HG03442 (cell line): ENCODE data around the gene TIMP1.

Experiments used
- ATAC-seq: cut with Tn5 transposase; IDR thresholded peaks from one replicate; pipeline ENCODE4 v1.9.1; 2021; ENCODE audit warnings: mild to moderate bottlenecking, moderate library complexity; ENCODE audit not compliant: unreplicated experiment

The TIMP1 gene

DNA sequence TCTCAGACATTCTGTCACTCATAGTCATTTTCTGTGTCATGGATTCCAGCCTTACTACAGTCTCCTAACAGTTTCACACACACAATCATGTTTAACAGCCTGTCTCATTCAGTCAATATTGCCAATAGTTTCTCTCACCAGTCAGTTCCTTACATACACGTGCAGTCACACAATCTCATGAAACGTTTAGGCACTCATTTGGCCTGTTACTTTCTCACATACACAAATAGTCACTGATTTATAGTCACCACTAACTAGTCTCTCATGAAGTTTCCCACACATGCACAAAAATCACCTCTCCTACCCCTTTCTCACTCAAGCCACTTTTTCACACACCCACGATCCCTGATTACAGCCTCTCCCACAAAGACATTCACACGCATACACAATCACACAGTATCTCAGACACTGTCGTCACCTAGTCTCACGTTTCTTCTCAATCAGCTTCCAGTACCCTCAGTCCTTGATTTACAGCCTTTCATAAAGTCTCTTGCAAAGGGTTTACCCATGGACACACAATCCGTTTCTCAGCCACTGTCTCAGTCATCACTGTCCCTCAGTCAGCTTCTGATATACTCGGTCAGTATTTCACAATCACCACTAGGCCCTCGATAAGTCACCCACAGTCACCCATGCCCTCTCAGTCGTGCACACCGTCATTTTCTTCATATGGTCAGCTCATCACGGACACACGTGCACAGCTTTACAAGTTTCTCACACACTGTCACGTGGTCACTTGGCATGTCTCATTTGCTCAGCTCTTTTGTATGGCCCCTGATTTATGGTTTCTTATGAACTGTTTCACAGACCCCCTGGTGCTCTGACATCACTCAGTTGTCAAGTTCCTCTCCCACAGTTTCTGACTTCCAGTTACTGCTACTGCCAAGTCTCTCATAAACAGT is 51.7 kb downstream of the TIMP1 start:
- no peak for ATAC-seq

DNA sequence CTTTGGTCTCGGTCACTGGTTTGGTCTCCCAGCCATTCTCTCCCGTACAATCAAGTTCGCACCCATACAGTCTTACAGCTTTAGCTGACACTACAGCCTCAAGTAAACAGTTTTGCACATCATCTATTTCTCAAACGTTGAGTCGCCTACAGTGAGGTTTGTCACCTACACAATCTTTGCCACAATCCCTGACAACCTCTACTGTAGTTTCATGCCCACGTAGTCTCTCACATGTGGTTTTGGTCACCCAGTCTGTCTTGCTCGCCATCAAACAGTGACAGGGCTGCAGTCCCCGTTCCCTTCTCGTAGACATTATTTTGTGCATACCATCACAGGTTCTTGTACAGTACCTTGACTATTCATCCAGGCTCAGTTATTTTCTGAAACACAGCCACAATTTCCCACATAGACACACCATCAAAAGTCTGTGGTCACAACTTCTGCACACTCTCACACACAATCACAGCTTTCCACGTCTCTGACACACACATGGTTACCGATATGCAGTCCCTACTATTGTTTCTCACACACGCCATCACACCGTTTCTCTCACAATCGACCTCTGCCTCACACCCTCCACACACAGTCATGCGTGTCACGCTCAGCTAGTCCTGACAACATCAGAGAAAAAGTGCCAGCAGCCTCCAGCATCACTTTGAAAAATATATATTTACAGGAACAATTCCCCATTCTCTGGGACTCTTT is 52.8 kb downstream of the TIMP1 start:
- no peak for ATAC-seq
